Vagina (tissue), 2 donors: ENCODE measurements around the gene RASGRP3. TPM values are rescaled to one million over a fixed set of nuclear protein-coding genes. Genes with fewer than 3 reads are reported as not detected.
A peak's percentile ranks its signal among the peaks of the same experiment; 100 is the strongest.

Experiments
- DNase-seq, 2 donors: peaks; one replicate each; pipeline ENCODE4 v3.0.0-alpha.2; 2017; ENCODE audit errors: extremely low spot score in 2 of 2
- H3K27ac ChIP-seq: fragments of 200-600 bp; sonication (generic); one replicate; pipeline ENCODE4 v1.5.1; 2019
- H3K27me3 ChIP-seq: fragments of 200-600 bp; sonication (generic); one replicate; pipeline ENCODE4 v1.5.1; 2019
- H3K36me3 ChIP-seq, 2 donors: fragments of 200-600 bp; sonication (generic); one replicate each; pipeline ENCODE4 v1.5.1; 2017 to 2019
- H3K4me1 ChIP-seq: fragments of 200-600 bp; sonication (generic); one replicate; pipeline ENCODE4 v1.5.1; 2019
- H3K4me3 ChIP-seq, 2 donors: fragments of 200-600 bp; sonication (generic); 1 replicate in 1 of 2; 2 replicates in 1 of 2; pipeline ENCODE4 v1.5.1; 2016 to 2019
- H3K9me3 ChIP-seq: fragments of 200-600 bp; sonication (generic); one replicate; pipeline ENCODE4 v1.5.1; 2019
- POLR2A ChIP-seq, 2 donors: fragments of 450-650 bp; IDR thresholded peaks; one replicate each; pipeline ENCODE4 v1.6.1; 2017; ENCODE audit warnings: antibody characterized with exemption in 2 of 2, mild to moderate bottlenecking in 2 of 2, moderate library complexity in 2 of 2
- POLR2AphosphoS5 ChIP-seq, 2 donors: sonication (generic); formaldehyde crosslinking; IDR thresholded peaks; one replicate each; pipeline ENCODE4 v1.9.0; 2017; ENCODE audit warnings: antibody characterized with exemption in 2 of 2, mild to moderate bottlenecking in 2 of 2, low read depth in 1 of 2; ENCODE audit not compliant: insufficient read depth in 1 of 2
- intact Hi-C: fragments of 100-400 bp; cut with DNase I; formaldehyde crosslinking; loops from one replicate; pipeline ENCODE4 v1.15.1; 2023
- total RNA-seq: library from RNA; depleted of rRNA; stranded (reverse); fragments of >200 nt; gene quantifications from one replicate; pipeline ENCODE4 v1.2.3, GENCODE V29; 2016
- TF ChIP-seq, protein P1 (sequence below), 3 experiments: fragments of 450-650 bp in 2 of 3; fragments of 200-600 bp in 1 of 3; sonication (generic) in 1 of 3; IDR thresholded peaks; one replicate each; pipeline ENCODE4 v1.5.1; 2017 to 2019; ENCODE audit warnings: antibody characterized with exemption in 3 of 3, mild to moderate bottlenecking in 2 of 3, moderate library complexity in 2 of 3

The RASGRP3 gene
- total RNA-seq, 1 donor from 2014 or later: 4.2 TPM

GRCh38 chr2:33599943-33600192 lies 123.4 kb downstream of the RASGRP3 start:
- Histone ChIP-seq H3K4me1 (peaks cover 28% of the 10 kb centered on the region), H3K9me3 (no peaks in the 10 kb centered on the region), H3K27me3 (no peaks in the 10 kb centered on the region), H3K4me3 (peak overlapping the region; percentile 70 to 82), H3K27ac (peak overlapping the region; percentile 51), H3K36me3 (no peaks in the 10 kb centered on the region)
- intact Hi-C loops: no loop called here
- TF ChIP-seq POLR2AphosphoS5 (IDR thresholded peaks at IDR 0.05; ENCODE audit: insufficient read depth in 1 of 2, low read depth in 1 of 2): no peak
- no peak for DNase-seq

DNA sequence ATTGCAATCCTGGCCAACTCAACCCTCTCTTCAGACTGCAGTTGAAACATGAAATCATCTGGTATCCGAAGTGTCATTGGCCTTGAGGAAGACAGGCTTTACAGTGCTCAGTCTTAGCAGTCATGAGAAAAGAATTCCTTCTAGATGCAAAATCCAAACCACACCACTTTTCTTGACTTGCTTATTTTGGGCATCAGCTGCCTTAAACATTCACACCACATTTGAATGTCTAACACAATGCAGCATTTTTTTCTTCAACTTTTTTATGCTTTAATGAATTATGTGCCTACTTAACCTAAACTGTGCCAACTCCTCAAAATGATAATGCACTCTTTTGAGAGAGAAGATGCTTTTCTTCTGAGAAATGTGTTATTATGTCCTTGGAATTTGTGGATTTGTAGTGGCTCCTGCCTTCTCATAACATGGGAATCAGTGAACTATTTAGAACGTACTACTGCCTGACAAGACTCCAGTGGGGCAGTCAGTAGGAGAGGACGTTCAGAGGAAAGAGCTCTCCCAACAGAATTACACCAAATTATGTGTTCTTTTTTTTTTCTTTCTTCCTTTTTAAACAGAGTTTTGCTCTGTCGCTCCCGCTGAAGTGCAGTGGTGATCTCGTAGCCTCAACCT lies 125.9 kb downstream of the RASGRP3 start:
- Histone ChIP-seq H3K27me3 (no peaks in the 10 kb centered on the region), H3K36me3 (no peaks in the 10 kb centered on the region), H3K27ac (no peak overlapping the region), H3K4me1 (peaks cover 12% of the 10 kb centered on the region), H3K4me3 (no peak overlapping the region), H3K9me3 (no peaks in the 10 kb centered on the region)
- intact Hi-C loops: no loop called here
- no peak for DNase-seq
- no peak for TF ChIP-seq POLR2AphosphoS5 (IDR thresholded peaks at IDR 0.05; ENCODE audit: insufficient read depth in 1 of 2, low read depth in 1 of 2)
- TF ChIP-seq, protein P1, sequence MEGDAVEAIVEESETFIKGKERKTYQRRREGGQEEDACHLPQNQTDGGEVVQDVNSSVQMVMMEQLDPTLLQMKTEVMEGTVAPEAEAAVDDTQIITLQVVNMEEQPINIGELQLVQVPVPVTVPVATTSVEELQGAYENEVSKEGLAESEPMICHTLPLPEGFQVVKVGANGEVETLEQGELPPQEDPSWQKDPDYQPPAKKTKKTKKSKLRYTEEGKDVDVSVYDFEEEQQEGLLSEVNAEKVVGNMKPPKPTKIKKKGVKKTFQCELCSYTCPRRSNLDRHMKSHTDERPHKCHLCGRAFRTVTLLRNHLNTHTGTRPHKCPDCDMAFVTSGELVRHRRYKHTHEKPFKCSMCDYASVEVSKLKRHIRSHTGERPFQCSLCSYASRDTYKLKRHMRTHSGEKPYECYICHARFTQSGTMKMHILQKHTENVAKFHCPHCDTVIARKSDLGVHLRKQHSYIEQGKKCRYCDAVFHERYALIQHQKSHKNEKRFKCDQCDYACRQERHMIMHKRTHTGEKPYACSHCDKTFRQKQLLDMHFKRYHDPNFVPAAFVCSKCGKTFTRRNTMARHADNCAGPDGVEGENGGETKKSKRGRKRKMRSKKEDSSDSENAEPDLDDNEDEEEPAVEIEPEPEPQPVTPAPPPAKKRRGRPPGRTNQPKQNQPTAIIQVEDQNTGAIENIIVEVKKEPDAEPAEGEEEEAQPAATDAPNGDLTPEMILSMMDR (IDR thresholded peaks at IDR 0.05): no peak
- TF ChIP-seq POLR2A (IDR thresholded peaks at IDR 0.05): no peak

- no peaks in the 10 kb centered on the region for H3K36me3 ChIP-seq
- no peaks in the 10 kb centered on the region for H3K9me3 ChIP-seq
- peaks cover under 1% of the 10 kb centered on the region for H3K4me1 ChIP-seq
- no peak overlapping the region for H3K4me3 ChIP-seq
- H3K27me3 ChIP-seq: no peaks in the 10 kb centered on the region
- TF ChIP-seq POLR2A (IDR thresholded peaks at IDR 0.05): no peak
- TF ChIP-seq POLR2AphosphoS5 (IDR thresholded peaks at IDR 0.05; ENCODE audit: insufficient read depth in 1 of 2, low read depth in 1 of 2): no peak
- TF ChIP-seq, protein P1 (IDR thresholded peaks at IDR 0.05): no peak
- intact Hi-C loops: no loop called here
- no peak for DNase-seq
- H3K27ac ChIP-seq: no peak overlapping the region
Observed at GRCh38 chr2:33603416-33603815, 127.0 kb downstream of the RASGRP3 start.

DNA sequence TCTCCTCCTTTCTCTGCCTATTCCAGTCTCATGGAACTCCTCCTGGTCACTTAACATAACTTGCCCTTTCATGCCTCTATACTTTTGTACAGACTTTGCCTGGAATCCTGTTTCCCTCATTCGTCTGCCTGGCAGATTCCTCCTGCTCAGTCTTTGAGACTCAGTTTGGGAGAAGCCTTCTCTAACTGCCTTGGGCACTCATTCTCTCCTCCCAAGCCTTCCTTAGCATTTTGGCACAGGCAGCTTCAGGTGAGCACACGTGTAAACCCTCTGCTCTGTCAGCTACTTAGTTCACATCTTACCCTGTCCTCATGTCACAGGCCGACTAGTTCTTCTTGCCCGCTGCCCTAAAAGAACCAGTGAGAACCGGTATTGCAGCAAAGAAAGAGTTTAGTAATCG lies 128.6 kb downstream of the RASGRP3 start:
- Histone ChIP-seq H3K27ac (no peak overlapping the region), H3K9me3 (no peaks in the 10 kb centered on the region), H3K36me3 (no peaks in the 10 kb centered on the region), H3K27me3 (no peaks in the 10 kb centered on the region), H3K4me1 (no peaks in the 10 kb centered on the region), H3K4me3 (no peak overlapping the region)
- no peak for TF ChIP-seq POLR2A (IDR thresholded peaks at IDR 0.05)
- TF ChIP-seq, protein P1 (IDR thresholded peaks at IDR 0.05): no peak
- no peak for TF ChIP-seq POLR2AphosphoS5 (IDR thresholded peaks at IDR 0.05; ENCODE audit: insufficient read depth in 1 of 2, low read depth in 1 of 2)
- no peak for DNase-seq
- intact Hi-C loops: no loop called here

DNA sequence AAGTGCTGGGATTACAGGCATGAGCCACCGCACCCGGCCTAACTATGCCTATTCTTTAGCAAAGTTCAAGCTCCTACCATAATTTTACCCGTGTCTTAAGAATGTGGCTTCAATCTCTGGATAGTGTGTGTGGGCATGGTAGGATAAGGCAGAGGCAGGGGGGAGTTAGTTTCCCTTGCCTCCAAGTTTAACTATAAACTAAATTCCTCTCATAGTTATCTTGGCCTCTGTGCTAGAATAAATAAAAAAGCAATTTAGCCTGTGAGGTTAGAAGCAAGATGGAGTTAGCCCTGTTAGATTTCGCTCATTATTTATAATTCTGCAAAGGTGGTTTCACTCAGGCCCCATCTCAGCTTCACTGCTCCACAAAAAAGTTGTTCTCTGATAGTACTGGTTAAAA lies 129.7 kb downstream of the RASGRP3 start:
- intact Hi-C loops: no loop called here

More for the DNA sequence above, 129.7 kb downstream of the RASGRP3 start:
- DNase-seq: no peak
- H3K27me3 ChIP-seq: no peaks in the 10 kb centered on the region
- no peak overlapping the region for H3K27ac ChIP-seq
- H3K36me3 ChIP-seq: no peaks in the 10 kb centered on the region
- H3K4me1 ChIP-seq: no peaks in the 10 kb centered on the region
- H3K9me3 ChIP-seq: no peaks in the 10 kb centered on the region
- H3K4me3 ChIP-seq: no peak overlapping the region
- TF ChIP-seq POLR2A (IDR thresholded peaks at IDR 0.05) (no peak), POLR2AphosphoS5 (IDR thresholded peaks at IDR 0.05; ENCODE audit: insufficient read depth in 1 of 2, low read depth in 1 of 2) (no peak)
- TF ChIP-seq, protein P1 (IDR thresholded peaks at IDR 0.05): no peak
